Subcutaneous abdominal adipose tissue (tissue), 5 donors: ENCODE measurements around the gene CCNK.

Experiments used
- H3K27ac ChIP-seq: one replicate; pipeline ENCODE4 v1.7.0; 2013; ENCODE audit warnings: low read depth, mild to moderate bottlenecking, inconsistent platforms, low read length, moderate library complexity
- H3K27me3 ChIP-seq, 5 donors: one replicate each; pipeline ENCODE4 v1.7.0; 2013; ENCODE audit warnings: low read length in 5 of 5, inconsistent platforms in 1 of 5; ENCODE audit not compliant: control insufficient read depth in 5 of 5, insufficient read depth in 4 of 5
- H3K36me3 ChIP-seq, 5 donors: one replicate each; pipeline ENCODE4 v1.7.0; 2013; ENCODE audit warnings: low read length in 5 of 5; ENCODE audit not compliant: control insufficient read depth in 5 of 5, insufficient read depth in 5 of 5
- H3K4me1 ChIP-seq, 5 donors: one replicate each; pipeline ENCODE4 v1.7.0; 2013; ENCODE audit warnings: low read length in 5 of 5, mild to moderate bottlenecking in 3 of 5, moderate library complexity in 1 of 5; ENCODE audit not compliant: control insufficient read depth in 5 of 5, insufficient read depth in 5 of 5
- H3K4me3 ChIP-seq, 5 donors: one replicate each; pipeline ENCODE4 v1.7.0; 2013; ENCODE audit warnings: low read length in 5 of 5, low read depth in 1 of 5
- H3K9ac ChIP-seq, 5 donors: one replicate each; pipeline ENCODE4 v1.7.0; 2013; ENCODE audit warnings: low read length in 5 of 5, mild to moderate bottlenecking in 4 of 5, moderate library complexity in 3 of 5
- H3K9me3 ChIP-seq, 5 donors: one replicate each; pipeline ENCODE4 v1.7.0; 2013; ENCODE audit warnings: low read length in 5 of 5; ENCODE audit not compliant: control insufficient read depth in 5 of 5
- donor health status: healthy.
- donor health status: healthy.
- donor health status: healthy.
- donor health status: healthy.
- donor health status: healthy.

CCNK gene

GRCh38 chr14:99524091-99524661, 43.0 kb downstream of the CCNK start:
- H3K36me3 ChIP-seq, result peaks cover 0 to 2% (median 0%) of the 10 kb centered on the region in 5 donors
- H3K27me3 ChIP-seq, result peaks cover 0 to 15% (median 7%) of the 10 kb centered on the region in 5 donors
- no peak overlapping the region for H3K27ac ChIP-seq
- no peaks in the 10 kb centered on the region for H3K9me3 ChIP-seq
- peaks cover 0 to 38% (median 8%) of the 10 kb centered on the region in 5 donors for H3K4me1 ChIP-seq
- H3K9ac ChIP-seq, result no peak overlapping the region
- H3K4me3 ChIP-seq, result no peak overlapping the region

GRCh38 chr14:99524804-99525698, 43.8 kb downstream of the CCNK start:
- peaks cover 0 to 15% (median 7%) of the 10 kb centered on the region in 5 donors for H3K27me3 ChIP-seq

GRCh38 chr14:99525699-99526080, 44.5 kb downstream of the CCNK start:
- Histone ChIP-seq H3K27ac (no peak overlapping the region), H3K4me1 (peaks cover 0 to 44% (median 8%) of the 10 kb centered on the region in 5 donors), H3K36me3 (peaks cover 0 to 2% (median 0%) of the 10 kb centered on the region in 5 donors), H3K9me3 (no peaks in the 10 kb centered on the region), H3K4me3 (no peak overlapping the region), H3K27me3 (peaks cover 0 to 15% (median 7%) of the 10 kb centered on the region in 5 donors), H3K9ac (no peak overlapping the region)

More at GRCh38 chr14:99524804-99525698, 43.8 kb downstream of the CCNK start:
- no peak overlapping the region for H3K27ac ChIP-seq
- no peak overlapping the region for H3K4me3 ChIP-seq
- no peaks in the 10 kb centered on the region for H3K9me3 ChIP-seq
- H3K9ac ChIP-seq, result no peak overlapping the region
- peaks cover 0 to 2% (median 0%) of the 10 kb centered on the region in 5 donors for H3K36me3 ChIP-seq
- peaks cover 0 to 42% (median 8%) of the 10 kb centered on the region in 5 donors for H3K4me1 ChIP-seq

GRCh38 chr14:99527026-99527425, 45.8 kb downstream of the CCNK start:
- Histone ChIP-seq H3K27me3 (peaks cover 0 to 6% (median 0%) of the 10 kb centered on the region in 5 donors), H3K4me1 (peaks cover 0 to 44% (median 8%) of the 10 kb centered on the region in 5 donors), H3K36me3 (no peaks in the 10 kb centered on the region), H3K9me3 (no peaks in the 10 kb centered on the region), H3K4me3 (no peak overlapping the region), H3K9ac (no peak overlapping the region), H3K27ac (no peak overlapping the region)

- H3K9ac ChIP-seq, result no peak overlapping the region
- no peaks in the 10 kb centered on the region for H3K36me3 ChIP-seq
- peaks cover 0 to 44% (median 8%) of the 10 kb centered on the region in 5 donors for H3K4me1 ChIP-seq
- H3K9me3 ChIP-seq, result no peaks in the 10 kb centered on the region
- H3K27ac ChIP-seq, result no peak overlapping the region
- peaks cover 0 to 6% (median 3%) of the 10 kb centered on the region in 5 donors for H3K27me3 ChIP-seq
- no peak overlapping the region for H3K4me3 ChIP-seq
Observed at GRCh38 chr14:99527427-99528076, 46.3 kb downstream of the CCNK start.

GRCh38 chr14:99529899-99530298, 48.7 kb downstream of the CCNK start:
- H3K9me3 ChIP-seq, result no peaks in the 10 kb centered on the region
- H3K4me3 ChIP-seq, result no peak overlapping the region
- H3K4me1 ChIP-seq, result peaks cover 0 to 23% (median 2%) of the 10 kb centered on the region in 5 donors
- no peak overlapping the region for H3K27ac ChIP-seq
- no peaks in the 10 kb centered on the region for H3K36me3 ChIP-seq
- peaks cover 0 to 3% (median 2%) of the 10 kb centered on the region in 5 donors for H3K27me3 ChIP-seq
- no peak overlapping the region for H3K9ac ChIP-seq

DNA sequence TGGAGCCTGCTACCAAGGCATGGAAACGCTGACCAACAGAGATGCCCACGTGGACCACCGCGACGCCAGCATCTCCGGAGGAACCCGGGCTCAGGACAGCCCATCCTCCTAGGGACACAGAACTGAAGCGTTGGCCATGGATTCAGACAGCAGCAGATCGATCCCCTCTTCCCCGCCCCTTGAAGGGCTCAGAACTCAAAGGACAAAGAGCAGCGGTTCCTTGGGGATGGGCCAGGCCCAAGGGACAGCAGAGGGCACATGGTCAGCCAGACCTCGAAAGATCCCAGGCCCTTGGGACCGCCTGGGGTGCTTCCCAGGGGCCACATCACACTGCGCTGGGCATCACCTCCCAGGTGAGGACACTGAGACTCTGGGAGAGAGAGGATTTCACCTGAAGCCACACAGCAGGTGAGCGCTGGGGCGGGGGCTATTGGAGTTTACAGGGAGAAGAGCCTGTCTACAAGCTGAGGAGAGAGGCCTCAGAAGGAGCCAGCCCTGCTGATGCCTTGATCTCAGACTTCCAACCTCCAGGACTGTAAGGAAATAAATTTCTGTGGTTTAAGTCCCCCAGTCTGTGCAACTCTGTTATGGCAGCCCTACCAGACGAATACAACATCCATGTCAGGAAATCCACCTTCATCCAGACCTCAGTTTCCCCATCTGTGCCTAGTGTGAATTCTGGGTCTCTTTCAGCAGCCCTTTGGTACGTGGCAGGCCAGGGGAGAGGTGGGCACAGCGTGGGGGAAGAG, 49.4 kb downstream of the CCNK start:
- H3K9ac ChIP-seq, result no peak overlapping the region
- peaks cover 0 to 17% (median 2%) of the 10 kb centered on the region in 5 donors for H3K4me1 ChIP-seq
- no peak overlapping the region for H3K27ac ChIP-seq
- no peaks in the 10 kb centered on the region for H3K36me3 ChIP-seq
- no peak overlapping the region for H3K4me3 ChIP-seq
- H3K9me3 ChIP-seq, result no peaks in the 10 kb centered on the region
- peaks cover 0 to 4% (median 3%) of the 10 kb centered on the region in 5 donors for H3K27me3 ChIP-seq

- Histone ChIP-seq H3K27ac (no peak overlapping the region), H3K4me1 (peaks cover 0 to 8% (median 0%) of the 10 kb centered on the region in 5 donors), H3K4me3 (no peak overlapping the region), H3K36me3 (no peaks in the 10 kb centered on the region), H3K27me3 (peaks cover 0 to 4% (median 3%) of the 10 kb centered on the region in 5 donors), H3K9me3 (no peaks in the 10 kb centered on the region), H3K9ac (no peak overlapping the region)
Observed at GRCh38 chr14:99531251-99532096, 50.3 kb downstream of the CCNK start.

DNA sequence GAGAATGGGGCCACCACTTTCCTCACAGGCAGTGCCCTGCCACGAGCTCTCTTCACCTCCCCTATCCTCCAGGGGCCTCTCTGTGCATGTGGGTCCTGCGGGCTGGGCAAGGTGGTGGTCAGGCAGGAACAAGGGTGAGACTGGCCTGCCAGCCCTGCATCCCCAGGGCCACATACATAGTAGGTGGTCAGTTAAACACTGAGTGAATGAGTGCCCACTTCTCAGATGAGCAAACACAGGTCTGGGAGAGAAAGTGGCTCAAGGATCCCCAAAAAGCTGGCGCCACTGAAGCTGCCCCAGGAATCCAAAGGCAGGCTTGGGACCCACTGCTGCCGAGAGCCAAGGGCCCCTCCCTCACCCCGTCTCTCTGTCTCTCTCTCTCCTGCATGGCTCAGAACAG, 51.1 kb downstream of the CCNK start:
- H3K9ac ChIP-seq, result no peak overlapping the region
- H3K4me3 ChIP-seq, result no peak overlapping the region
- H3K27me3 ChIP-seq, result peaks cover 0 to 5% (median 4%) of the 10 kb centered on the region in 5 donors
- H3K27ac ChIP-seq, result no peak overlapping the region
- no peaks in the 10 kb centered on the region for H3K36me3 ChIP-seq
- H3K9me3 ChIP-seq, result no peaks in the 10 kb centered on the region
- H3K4me1 ChIP-seq, result peaks cover 0 to 5% (median 0%) of the 10 kb centered on the region in 5 donors
